MG63 (cell line): ENCODE data around the gene MACO1. TPM values are rescaled to one million over a fixed set of nuclear protein-coding genes. Genes with fewer than 3 reads are reported as not detected.

Experiments
- DNase-seq: peaks from one replicate; pipeline ENCODE4 v3.0.0-alpha.2; 2020
- H3K27me3 ChIP-seq: fragments of 250-450 bp; sonication (Bioruptor Pico); 2 replicates; pipeline ENCODE4 v1.5.1; 2020; ENCODE audit warnings: mild to moderate bottlenecking, moderate library complexity
- H3K36me3 ChIP-seq: fragments of 250-450 bp; sonication (Bioruptor Pico); 2 replicates; pipeline ENCODE4 v1.5.1; 2020; ENCODE audit warnings: mild to moderate bottlenecking, moderate library complexity
- H3K4me3 ChIP-seq: fragments of 250-450 bp; sonication (Bioruptor Pico); 2 replicates; pipeline ENCODE4 v1.5.1; 2020; ENCODE audit warnings: mild to moderate bottlenecking, moderate library complexity
- H3K9me3 ChIP-seq: fragments of 250-450 bp; sonication (Bioruptor Pico); 2 replicates; pipeline ENCODE4 v1.5.1; 2020; ENCODE audit warnings: mild to moderate bottlenecking, moderate library complexity
- total RNA-seq: library from RNA; depleted of rRNA; stranded (reverse); fragments of >200 nt; shearing (Covaris generic); gene quantifications from 2 replicates; pipeline ENCODE4 v1.2.3, GENCODE V29; 2014; ENCODE audit warnings: low replicate concordance

The MACO1 gene
- total RNA-seq, 1 experiment from 2014 or later: 25.8 TPM

- no peak for DNase-seq
- Histone ChIP-seq H3K4me3 (no peak overlapping the region), H3K9me3 (no peaks in the 10 kb centered on the region), H3K36me3 (peaks cover 10% of the 10 kb centered on the region; the same call in 1 of the 2 replicates), H3K27me3 (no peaks in the 10 kb centered on the region)
These were observed 38.5 kb downstream of the MACO1 start for GRCh38 chr1:25469177-25469576.

- no peaks in the 10 kb centered on the region for H3K27me3 ChIP-seq
- DNase-seq: no peak
- no peak overlapping the region for H3K4me3 ChIP-seq
- no peaks in the 10 kb centered on the region for H3K9me3 ChIP-seq
- H3K36me3 ChIP-seq: peaks cover 10% of the 10 kb centered on the region
These were observed 41.8 kb downstream of the MACO1 start for GRCh38 chr1:25472471-25472870.

GRCh38 chr1:25473653-25474225 is 43.0 kb downstream of the MACO1 start:
- no peak for DNase-seq
- Histone ChIP-seq H3K4me3 (no peak overlapping the region), H3K36me3 (peaks cover 10% of the 10 kb centered on the region), H3K9me3 (no peaks in the 10 kb centered on the region), H3K27me3 (no peaks in the 10 kb centered on the region)

- H3K36me3 ChIP-seq: peaks cover 10% of the 10 kb centered on the region
- H3K27me3 ChIP-seq: no peaks in the 10 kb centered on the region
- no peak overlapping the region for H3K4me3 ChIP-seq
- H3K9me3 ChIP-seq: no peaks in the 10 kb centered on the region
- no peak for DNase-seq
These were observed 43.8 kb downstream of the MACO1 start for GRCh38 chr1:25474439-25475047.

- H3K4me3 ChIP-seq: no peak overlapping the region
- no peak for DNase-seq
- H3K9me3 ChIP-seq: no peaks in the 10 kb centered on the region
- H3K36me3 ChIP-seq: peaks cover 5% of the 10 kb centered on the region
- H3K27me3 ChIP-seq: no peaks in the 10 kb centered on the region
These were observed 45.7 kb downstream of the MACO1 start for GRCh38 chr1:25476186-25477097.

- Histone ChIP-seq H3K9me3 (no peaks in the 10 kb centered on the region), H3K4me3 (no peak overlapping the region), H3K27me3 (no peaks in the 10 kb centered on the region), H3K36me3 (peaks cover 8% of the 10 kb centered on the region)
- DNase-seq: no peak
These were observed 46.8 kb downstream of the MACO1 start for GRCh38 chr1:25477448-25478034.

GRCh38 chr1:25478633-25479032 is 47.9 kb downstream of the MACO1 start:
- no peaks in the 10 kb centered on the region for H3K9me3 ChIP-seq
- no peak overlapping the region for H3K4me3 ChIP-seq
- no peak for DNase-seq
- H3K36me3 ChIP-seq: peaks cover 7% of the 10 kb centered on the region
- no peaks in the 10 kb centered on the region for H3K27me3 ChIP-seq

GRCh38 chr1:25481625-25482024 is 50.9 kb downstream of the MACO1 start:
- no peak for DNase-seq
- Histone ChIP-seq H3K27me3 (no peaks in the 10 kb centered on the region), H3K36me3 (peaks cover 4% of the 10 kb centered on the region), H3K4me3 (no peak overlapping the region), H3K9me3 (no peaks in the 10 kb centered on the region)

- Histone ChIP-seq H3K4me3 (no peak overlapping the region), H3K36me3 (peaks cover 4% of the 10 kb centered on the region), H3K9me3 (no peaks in the 10 kb centered on the region), H3K27me3 (no peaks in the 10 kb centered on the region)
- DNase-seq: no peak
These were observed 51.5 kb downstream of the MACO1 start for GRCh38 chr1:25482211-25482610.

GRCh38 chr1:25484096-25484495 is 53.4 kb downstream of the MACO1 start:
- Histone ChIP-seq H3K27me3 (no peaks in the 10 kb centered on the region), H3K4me3 (no peak overlapping the region), H3K9me3 (no peaks in the 10 kb centered on the region), H3K36me3 (peaks cover 16% of the 10 kb centered on the region)
- no peak for DNase-seq

- H3K9me3 ChIP-seq: no peaks in the 10 kb centered on the region
- no peaks in the 10 kb centered on the region for H3K27me3 ChIP-seq
- no peak overlapping the region for H3K4me3 ChIP-seq
- peaks cover 21% of the 10 kb centered on the region for H3K36me3 ChIP-seq
- DNase-seq: no peak
These were observed 53.8 kb downstream of the MACO1 start for GRCh38 chr1:25484533-25484932.

GRCh38 chr1:25485536-25486411 is 55.1 kb downstream of the MACO1 start:
- Histone ChIP-seq H3K4me3 (no peak overlapping the region), H3K36me3 (peaks cover 29% of the 10 kb centered on the region), H3K9me3 (no peaks in the 10 kb centered on the region), H3K27me3 (no peaks in the 10 kb centered on the region)
- no peak for DNase-seq

- Histone ChIP-seq H3K9me3 (no peaks in the 10 kb centered on the region), H3K4me3 (no peak overlapping the region), H3K36me3 (peaks cover 35% of the 10 kb centered on the region), H3K27me3 (no peaks in the 10 kb centered on the region)
- peak; percentile 23 for DNase-seq
These were observed 55.9 kb downstream of the MACO1 start for GRCh38 chr1:25486602-25487001.

GRCh38 chr1:25487628-25488027 is 56.9 kb downstream of the MACO1 start:
- Histone ChIP-seq H3K4me3 (no peak overlapping the region), H3K27me3 (no peaks in the 10 kb centered on the region), H3K36me3 (peaks cover 36% of the 10 kb centered on the region), H3K9me3 (no peaks in the 10 kb centered on the region)
- no peak for DNase-seq

GRCh38 chr1:25492323-25492722 is 61.6 kb downstream of the MACO1 start:
- no peak overlapping the region for H3K4me3 ChIP-seq
- H3K36me3 ChIP-seq: peaks cover 39% of the 10 kb centered on the region
- H3K9me3 ChIP-seq: no peaks in the 10 kb centered on the region
- H3K27me3 ChIP-seq: no peaks in the 10 kb centered on the region
- no peak for DNase-seq

- no peak overlapping the region for H3K4me3 ChIP-seq
- no peak for DNase-seq
- no peaks in the 10 kb centered on the region for H3K9me3 ChIP-seq
- H3K27me3 ChIP-seq: no peaks in the 10 kb centered on the region
- peaks cover 24% of the 10 kb centered on the region for H3K36me3 ChIP-seq
These were observed 64.3 kb downstream of the MACO1 start for GRCh38 chr1:25494952-25495351.
